IMR-90 (cell line): ENCODE results near the gene CDKN1A. TPM values are rescaled to one million over a fixed set of nuclear protein-coding genes. Genes with fewer than 3 reads are reported as not detected.

Source experiments
- ATAC-seq: fragments of 200-7000 bp; cut with Tn5 transposase; 2 replicates; pipeline ENCODE4 v1.9.1; 2020; ENCODE audit warnings: low read depth, mild to moderate bottlenecking, moderate library complexity
- BruUV-seq: library from RNA; stranded (reverse); fragments of 400-500 nt; replicated peaks from 2 replicates; lab custom pipeline; 2021; lab: Mats Ljungman, UMichigan
- CTCF ChIA-PET: fragments of 300-600 bp; formaldehyde crosslinking; extraction: SDS; loops from one replicate; lab custom pipeline; 2021; ENCODE audit warnings: antibody characterized with exemption; lab: Yijun Ruan, JAX
- POLR2A ChIA-PET: fragments of 300-600 bp; sonication (Branson Sonifier 250); formaldehyde crosslinking; loops from one replicate; lab custom pipeline; 2022; ENCODE audit warnings: antibody characterized with exemption; ENCODE audit not compliant: unreplicated experiment; lab: Charles Lee
- DNase-seq: peaks from one replicate; pipeline ENCODE4 v3.0.0; 2013
- H2AFZ ChIP-seq: replicated peaks from 2 replicates; pipeline ENCODE3; 2013; ENCODE audit warnings: low read length, mild to moderate bottlenecking; ENCODE audit not compliant: poor library complexity
- H2AK5ac ChIP-seq: 2 replicates; pipeline ENCODE4 v1.6.1; 2013; ENCODE audit warnings: low read depth, low read length, inconsistent platforms
- H2AK9ac ChIP-seq: replicated peaks from 2 replicates; pipeline ENCODE3; 2013; ENCODE audit warnings: mild to moderate bottlenecking, low read depth, low read length, moderate library complexity; ENCODE audit not compliant: poor library complexity
- H2BK120ac ChIP-seq: 2 replicates; pipeline ENCODE4 v1.6.1; 2013; ENCODE audit warnings: low read depth, low read length, inconsistent platforms
- H2BK15ac ChIP-seq: 3 replicates; pipeline ENCODE4 v1.6.1; 2013; ENCODE audit warnings: low read depth, low read length, inconsistent platforms
- H2BK20ac ChIP-seq: 2 replicates; pipeline ENCODE4 v1.6.1; 2013; ENCODE audit warnings: low read depth, mild to moderate bottlenecking, inconsistent platforms, low read length, moderate library complexity
- H2BK5ac ChIP-seq: 2 replicates; pipeline ENCODE4 v1.6.1; 2013; ENCODE audit warnings: mild to moderate bottlenecking, low read depth, low read length, inconsistent platforms; ENCODE audit not compliant: poor library complexity, severe bottlenecking
- H3K14ac ChIP-seq: replicated peaks from 2 replicates; pipeline ENCODE4 v1.6.1; 2013; ENCODE audit warnings: low read depth, low read length, inconsistent platforms
- H3K18ac ChIP-seq: 2 replicates; pipeline ENCODE4 v1.6.1; 2013; ENCODE audit warnings: low read depth, low read length, control low read depth
- H3K23ac ChIP-seq: 2 replicates; pipeline ENCODE4 v1.6.1; 2013; ENCODE audit warnings: low read depth, low read length, inconsistent platforms
- H3K27ac ChIP-seq: 2 replicates; pipeline ENCODE4 v1.5.1; 2013; ENCODE audit warnings: mild to moderate bottlenecking, control low read depth, low read length; ENCODE audit not compliant: insufficient read depth
- H3K27me3 ChIP-seq: 2 replicates; pipeline ENCODE4 v1.6.1; 2013; ENCODE audit warnings: low read length; ENCODE audit not compliant: control insufficient read depth, insufficient read depth
- H3K36me3 ChIP-seq: 2 replicates; pipeline ENCODE4 v1.6.1; 2013; ENCODE audit warnings: low read length, mixed read lengths; ENCODE audit not compliant: control insufficient read depth, insufficient read depth
- H3K4ac ChIP-seq: 2 replicates; pipeline ENCODE4 v1.6.1; 2013; ENCODE audit warnings: low read depth, low read length, inconsistent platforms
- H3K4me1 ChIP-seq: 2 replicates; pipeline ENCODE4 v1.6.1; 2013; ENCODE audit warnings: low read length, mixed read lengths; ENCODE audit not compliant: control insufficient read depth, insufficient read depth
- H3K4me2 ChIP-seq: 2 replicates; pipeline ENCODE4 v1.6.1; 2013; ENCODE audit warnings: low read depth, mild to moderate bottlenecking, control low read depth, low read length, moderate library complexity
- H3K4me3 ChIP-seq: 2 replicates; pipeline ENCODE4 v1.5.1; 2013; ENCODE audit warnings: low read depth, mild to moderate bottlenecking, control low read depth, low read length, moderate library complexity; ENCODE audit not compliant: insufficient read depth
- H3K56ac ChIP-seq: 2 replicates; pipeline ENCODE4 v1.6.1; 2013; ENCODE audit warnings: low read length, inconsistent platforms; ENCODE audit not compliant: insufficient read depth; ENCODE audit errors: extremely low read depth
- H3K79me1 ChIP-seq, 2 experiments: 2 replicates each; pipeline ENCODE4 v1.6.1; 2013; ENCODE audit warnings: low read length in 2 of 2, inconsistent platforms in 1 of 2, low read depth in 1 of 2
- H3K9ac ChIP-seq: 2 replicates; pipeline ENCODE4 v1.6.1; 2013; ENCODE audit warnings: low read depth, low read length, control low read depth
- H3K9me1 ChIP-seq: 2 replicates; pipeline ENCODE4 v1.6.1; 2013; ENCODE audit warnings: low read length, inconsistent platforms; ENCODE audit not compliant: insufficient read depth
- H3K9me3 ChIP-seq: 2 replicates; pipeline ENCODE4 v1.6.1; 2013; ENCODE audit warnings: low read length; ENCODE audit not compliant: control insufficient read depth, insufficient read depth
- H4K20me1 ChIP-seq: 2 replicates; pipeline ENCODE4 v1.6.1; 2013; ENCODE audit warnings: low read length, inconsistent platforms; ENCODE audit not compliant: insufficient read depth
- H4K5ac ChIP-seq: 2 replicates; pipeline ENCODE4 v1.6.1; 2013; ENCODE audit warnings: mild to moderate bottlenecking, low read depth, low read length, control low read depth
- H4K8ac ChIP-seq, 2 experiments: 2 replicates each; pipeline ENCODE4 v1.6.1; 2013; ENCODE audit warnings: low read depth in 2 of 2, low read length in 2 of 2, control low read depth in 1 of 2, inconsistent platforms in 1 of 2
- H4K91ac ChIP-seq: 2 replicates; pipeline ENCODE4 v1.6.1; 2013; ENCODE audit warnings: low read depth, low read length, inconsistent platforms; ENCODE audit not compliant: insufficient read depth
- BHLHE40 ChIP-seq: fragments of 150-350 bp; IDR thresholded peaks from 2 replicates; pipeline ENCODE4 v1.6.1; 2016; ENCODE audit warnings: mild to moderate bottlenecking, low read depth, low read length
- CEBPB ChIP-seq: IDR thresholded peaks from 2 replicates; pipeline ENCODE4 v1.6.1; 2012; ENCODE audit warnings: low read depth, low read length, improper control_type of control experiment
- CHD1 ChIP-seq: IDR thresholded peaks from 2 replicates; pipeline ENCODE4 v1.6.1; 2012; ENCODE audit warnings: low read depth, low read length, improper control_type of control experiment
- ELK1 ChIP-seq: fragments of 150-350 bp; IDR thresholded peaks from 2 replicates; pipeline ENCODE4 v1.6.1; 2016; ENCODE audit warnings: low read depth, mild to moderate bottlenecking, low read length, moderate library complexity, borderline replicate concordance
- FOS ChIP-seq: fragments of 150-350 bp; IDR thresholded peaks from 2 replicates; pipeline ENCODE4 v1.6.1; 2016; ENCODE audit warnings: low read depth, low read length
- MAFK ChIP-seq: IDR thresholded peaks from 2 replicates; pipeline ENCODE4 v1.6.1; 2012; ENCODE audit warnings: low read depth, low read length, improper control_type of control experiment
- MAZ ChIP-seq: IDR thresholded peaks from 2 replicates; pipeline ENCODE4 v1.6.1; 2012; ENCODE audit warnings: low read depth, mild to moderate bottlenecking, low read length, improper control_type of control experiment, moderate library complexity, borderline replicate concordance
- MXI1 ChIP-seq: IDR thresholded peaks from 2 replicates; pipeline ENCODE4 v1.6.1; 2012; ENCODE audit warnings: low read depth, mild to moderate bottlenecking, low read length, moderate library complexity, borderline replicate concordance
- NFE2L2 ChIP-seq: fragments of 150-350 bp; IDR thresholded peaks from 2 replicates; pipeline ENCODE4 v1.6.1; 2016; ENCODE audit warnings: low read depth, mild to moderate bottlenecking, low read length
- POLR2A ChIP-seq: IDR thresholded peaks from 2 replicates; pipeline ENCODE4 v1.6.1; 2012; ENCODE audit warnings: mild to moderate bottlenecking, low read depth, low read length
- RAD21 ChIP-seq: IDR thresholded peaks from 2 replicates; pipeline ENCODE4 v1.6.1; 2012; ENCODE audit warnings: low read length, improper control_type of control experiment
- RCOR1 ChIP-seq: IDR thresholded peaks from 2 replicates; pipeline ENCODE4 v1.6.1; 2012; ENCODE audit warnings: mild to moderate bottlenecking, low read length, improper control_type of control experiment; ENCODE audit not compliant: insufficient replicate concordance
- RFX5 ChIP-seq: IDR thresholded peaks from 2 replicates; pipeline ENCODE4 v1.8.0; 2012; ENCODE audit warnings: low read depth, mild to moderate bottlenecking, low read length, moderate library complexity
- SMC3 ChIP-seq: fragments of 150-350 bp; IDR thresholded peaks from 2 replicates; pipeline ENCODE4 v1.6.1; 2016; ENCODE audit warnings: low read depth, mild to moderate bottlenecking, antibody characterized with exemption, low read length, moderate library complexity
- USF2 ChIP-seq: fragments of 150-350 bp; IDR thresholded peaks from 2 replicates; pipeline ENCODE4 v1.6.1; 2017; ENCODE audit warnings: mild to moderate bottlenecking, antibody characterized with exemption, low read length, low read depth
- WGBS, 2 experiments: methylation state at CpG; one replicate each; pipeline versions ENCODE4 v1.1.5 to v1.1.7; 2013; ENCODE audit warnings: missing lambda C conversion rate in 2 of 2; ENCODE audit not compliant: insufficient read length in 1 of 2; ENCODE audit errors: extremely low coverage in 2 of 2; 5-methylcytosine and 5-hydroxymethylcytosine counted together
- dilution Hi-C: fragments of 300-500 bp; cut with HindIII; formaldehyde crosslinking; loops from one replicate; pipeline ENCODE4 v1.14.3; 2018; ENCODE audit warnings: low sequenced_read_pairs; ENCODE audit not compliant: unreplicated experiment
- in situ Hi-C: fragments of 300-500 bp; cut with MboI; formaldehyde crosslinking; loops from 3 replicates; pipeline ENCODE4 v1.14.3; 2019; ENCODE audit warnings: low sequenced_read_pairs, inconsistent platforms, mixed read lengths
- intact Hi-C: fragments of 100-400 bp; cut with micrococcal nuclease; formaldehyde crosslinking; loops from 2 replicates; pipeline ENCODE4 v1.10.0; 2022
- polyA plus RNA-seq, 3 experiments: library from polyadenylated mRNA; depleted of rRNA; stranded (reverse); fragments of >200 nt; gene quantifications; 2 replicates each; pipeline ENCODE4 v1.2.3, GENCODE V29; 2012; ENCODE audit warnings: low replicate concordance in 1 of 3
- total RNA-seq: library from RNA; depleted of rRNA; stranded (reverse); fragments of >200 nt; gene quantifications from 2 replicates; pipeline ENCODE4 v1.2.3, GENCODE V29; 2012
- TF ChIP-seq, protein P1 (sequence below): conservative IDR thresholded peaks from 2 replicates; pipeline ENCODE4 v1.5.1; 2012; ENCODE audit warnings: mild to moderate bottlenecking, low read depth, low read length, improper control_type of control experiment

Gene CDKN1A
- total and polyA plus RNA-seq, 2 of the 4 experiments (the other 2 are of a cell fraction): 155 to 576 TPM

GRCh38 chr6:36691011-36691410 lies 12.5 kb downstream of the CDKN1A start:
- H4K8ac ChIP-seq: no peak overlapping the region
- DNase-seq: no peak
- H3K23ac ChIP-seq: no peak overlapping the region
- no peak overlapping the region for H2BK15ac ChIP-seq
- dilution Hi-C loops (no loop called here), intact Hi-C loops (no loop called here), in situ Hi-C loops (no loop called here)
- peaks cover 0 to 11% of the 10 kb centered on the region in 2 experiments; a peak in 2 of 4 replicates for H3K79me1 ChIP-seq
- no peak overlapping the region for H2AK9ac ChIP-seq
- no peak overlapping the region for H4K91ac ChIP-seq
- no peak overlapping the region for H2AK5ac ChIP-seq
- no peak overlapping the region for H2BK20ac ChIP-seq
- no peak overlapping the region for H3K27ac ChIP-seq
- H2BK120ac ChIP-seq: no peak overlapping the region
- no peak for ATAC-seq
- TF ChIP-seq FOS (no peak), MAFK (no peak), RFX5 (no peak), RAD21 (no peak), CEBPB (no peak), BHLHE40 (no peak), MXI1 (no peak), NFE2L2 (no peak), SMC3 (no peak), RCOR1 (no peak), USF2 (no peak), MAZ (no peak), ELK1 (no peak), POLR2A (no peak), CHD1 (no peak)
- TF ChIP-seq, protein P1, sequence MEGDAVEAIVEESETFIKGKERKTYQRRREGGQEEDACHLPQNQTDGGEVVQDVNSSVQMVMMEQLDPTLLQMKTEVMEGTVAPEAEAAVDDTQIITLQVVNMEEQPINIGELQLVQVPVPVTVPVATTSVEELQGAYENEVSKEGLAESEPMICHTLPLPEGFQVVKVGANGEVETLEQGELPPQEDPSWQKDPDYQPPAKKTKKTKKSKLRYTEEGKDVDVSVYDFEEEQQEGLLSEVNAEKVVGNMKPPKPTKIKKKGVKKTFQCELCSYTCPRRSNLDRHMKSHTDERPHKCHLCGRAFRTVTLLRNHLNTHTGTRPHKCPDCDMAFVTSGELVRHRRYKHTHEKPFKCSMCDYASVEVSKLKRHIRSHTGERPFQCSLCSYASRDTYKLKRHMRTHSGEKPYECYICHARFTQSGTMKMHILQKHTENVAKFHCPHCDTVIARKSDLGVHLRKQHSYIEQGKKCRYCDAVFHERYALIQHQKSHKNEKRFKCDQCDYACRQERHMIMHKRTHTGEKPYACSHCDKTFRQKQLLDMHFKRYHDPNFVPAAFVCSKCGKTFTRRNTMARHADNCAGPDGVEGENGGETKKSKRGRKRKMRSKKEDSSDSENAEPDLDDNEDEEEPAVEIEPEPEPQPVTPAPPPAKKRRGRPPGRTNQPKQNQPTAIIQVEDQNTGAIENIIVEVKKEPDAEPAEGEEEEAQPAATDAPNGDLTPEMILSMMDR: no peak
- H4K5ac ChIP-seq: no peak overlapping the region
- H3K9me3 ChIP-seq: no peaks in the 10 kb centered on the region
- no peak overlapping the region for H3K4me2 ChIP-seq
- no peak overlapping the region for H2BK5ac ChIP-seq
- CTCF ChIA-PET: interaction anchor here (1.2 kb wide), 1 partner anchor 67 kb away, joined by 3 read pairs; no protein-coding TSS in a partner anchor
- H3K9ac ChIP-seq: no peak overlapping the region
- POLR2A ChIA-PET: interaction anchor here (0.6 kb wide), 1 partner anchor 87 kb away, joined by 4 read pairs; no protein-coding TSS in a partner anchor
- H3K4me1 ChIP-seq: no peaks in the 10 kb centered on the region
- H3K9me1 ChIP-seq: no peaks in the 10 kb centered on the region
- no CpG with 5 or more reads among the region's 4 CpGs for WGBS, 2 experiments
- H3K4ac ChIP-seq: no peak overlapping the region
- no peak overlapping the region for H2AFZ ChIP-seq
- BruUV-seq: no TSS peak
- H3K27me3 ChIP-seq: no peaks in the 10 kb centered on the region; the same call in 1 of the 2 replicates
- no peak overlapping the region for H3K14ac ChIP-seq
- H3K36me3 ChIP-seq: peaks cover 15% of the 10 kb centered on the region
- peaks cover 40% of the 10 kb centered on the region for H4K20me1 ChIP-seq
- H3K18ac ChIP-seq: no peak overlapping the region
- no peak overlapping the region for H3K56ac ChIP-seq
- H3K4me3 ChIP-seq: no peak overlapping the region
